Liver (tissue), 3 donors: ENCODE measurements around the gene RASA3.

Experiments
- JUND ChIP-seq, 2 donors: IDR thresholded peaks; 2 replicates each; pipeline ENCODE4 v1.6.1; 2016; ENCODE audit warnings: antibody characterized with exemption in 2 of 2
- TAF1 ChIP-seq: conservative IDR thresholded peaks from 2 replicates; pipeline ENCODE4 v1.6.1; 2016; ENCODE audit warnings: antibody characterized with exemption, mild to moderate bottlenecking
- YY1 ChIP-seq: IDR thresholded peaks from 2 replicates; pipeline ENCODE4 v1.6.1; 2016; ENCODE audit warnings: antibody characterized with exemption, mild to moderate bottlenecking
- TF ChIP-seq, protein P1 (sequence below): IDR thresholded peaks from 2 replicates; pipeline ENCODE4 v1.6.1; 2016; ENCODE audit warnings: antibody characterized with exemption, mild to moderate bottlenecking
- TF ChIP-seq, protein P2 (sequence below): fragments of 150-350 bp; IDR thresholded peaks from 2 replicates; pipeline ENCODE4 v1.5.1; 2017; ENCODE audit warnings: improper control_type of control experiment, low read depth, low read length; ENCODE audit not compliant: missing input control
- donor health status: healthy.
- donor health status: healthy.

DNA sequence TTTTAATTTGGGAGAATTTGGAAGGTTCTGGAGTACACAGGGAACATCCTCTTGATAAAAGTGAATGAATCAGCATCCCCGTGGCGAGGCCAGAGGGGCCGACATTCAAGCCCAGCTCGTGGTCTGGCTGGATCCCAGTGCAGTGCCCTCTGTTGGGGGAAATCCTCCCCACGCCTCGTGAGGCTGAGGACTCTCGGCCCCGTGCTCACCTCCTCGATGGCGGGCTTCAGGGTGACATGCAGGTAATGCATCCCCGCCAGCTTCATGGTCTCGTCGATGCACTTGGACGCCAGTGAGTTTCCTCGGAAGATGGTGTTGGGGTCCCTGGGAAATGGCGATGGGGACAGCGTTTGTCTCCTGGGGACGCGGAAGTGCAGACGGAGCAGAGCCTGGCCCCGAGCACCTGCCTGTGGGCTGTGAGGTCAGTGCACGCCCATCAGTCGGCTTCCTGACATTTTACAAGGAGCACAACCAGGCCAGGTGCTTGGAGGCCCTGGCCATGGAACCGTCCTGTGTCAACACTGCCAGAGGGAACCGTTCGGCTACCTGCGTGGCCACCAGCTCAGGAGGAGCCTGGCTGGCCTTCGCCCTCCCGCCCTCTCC lies 115.3 kb downstream of the RASA3 start:
- TF ChIP-seq, protein P1, sequence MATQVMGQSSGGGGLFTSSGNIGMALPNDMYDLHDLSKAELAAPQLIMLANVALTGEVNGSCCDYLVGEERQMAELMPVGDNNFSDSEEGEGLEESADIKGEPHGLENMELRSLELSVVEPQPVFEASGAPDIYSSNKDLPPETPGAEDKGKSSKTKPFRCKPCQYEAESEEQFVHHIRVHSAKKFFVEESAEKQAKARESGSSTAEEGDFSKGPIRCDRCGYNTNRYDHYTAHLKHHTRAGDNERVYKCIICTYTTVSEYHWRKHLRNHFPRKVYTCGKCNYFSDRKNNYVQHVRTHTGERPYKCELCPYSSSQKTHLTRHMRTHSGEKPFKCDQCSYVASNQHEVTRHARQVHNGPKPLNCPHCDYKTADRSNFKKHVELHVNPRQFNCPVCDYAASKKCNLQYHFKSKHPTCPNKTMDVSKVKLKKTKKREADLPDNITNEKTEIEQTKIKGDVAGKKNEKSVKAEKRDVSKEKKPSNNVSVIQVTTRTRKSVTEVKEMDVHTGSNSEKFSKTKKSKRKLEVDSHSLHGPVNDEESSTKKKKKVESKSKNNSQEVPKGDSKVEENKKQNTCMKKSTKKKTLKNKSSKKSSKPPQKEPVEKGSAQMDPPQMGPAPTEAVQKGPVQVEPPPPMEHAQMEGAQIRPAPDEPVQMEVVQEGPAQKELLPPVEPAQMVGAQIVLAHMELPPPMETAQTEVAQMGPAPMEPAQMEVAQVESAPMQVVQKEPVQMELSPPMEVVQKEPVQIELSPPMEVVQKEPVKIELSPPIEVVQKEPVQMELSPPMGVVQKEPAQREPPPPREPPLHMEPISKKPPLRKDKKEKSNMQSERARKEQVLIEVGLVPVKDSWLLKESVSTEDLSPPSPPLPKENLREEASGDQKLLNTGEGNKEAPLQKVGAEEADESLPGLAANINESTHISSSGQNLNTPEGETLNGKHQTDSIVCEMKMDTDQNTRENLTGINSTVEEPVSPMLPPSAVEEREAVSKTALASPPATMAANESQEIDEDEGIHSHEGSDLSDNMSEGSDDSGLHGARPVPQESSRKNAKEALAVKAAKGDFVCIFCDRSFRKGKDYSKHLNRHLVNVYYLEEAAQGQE = no peak
- TF ChIP-seq YY1 = no peak
- TF ChIP-seq, protein P2, sequence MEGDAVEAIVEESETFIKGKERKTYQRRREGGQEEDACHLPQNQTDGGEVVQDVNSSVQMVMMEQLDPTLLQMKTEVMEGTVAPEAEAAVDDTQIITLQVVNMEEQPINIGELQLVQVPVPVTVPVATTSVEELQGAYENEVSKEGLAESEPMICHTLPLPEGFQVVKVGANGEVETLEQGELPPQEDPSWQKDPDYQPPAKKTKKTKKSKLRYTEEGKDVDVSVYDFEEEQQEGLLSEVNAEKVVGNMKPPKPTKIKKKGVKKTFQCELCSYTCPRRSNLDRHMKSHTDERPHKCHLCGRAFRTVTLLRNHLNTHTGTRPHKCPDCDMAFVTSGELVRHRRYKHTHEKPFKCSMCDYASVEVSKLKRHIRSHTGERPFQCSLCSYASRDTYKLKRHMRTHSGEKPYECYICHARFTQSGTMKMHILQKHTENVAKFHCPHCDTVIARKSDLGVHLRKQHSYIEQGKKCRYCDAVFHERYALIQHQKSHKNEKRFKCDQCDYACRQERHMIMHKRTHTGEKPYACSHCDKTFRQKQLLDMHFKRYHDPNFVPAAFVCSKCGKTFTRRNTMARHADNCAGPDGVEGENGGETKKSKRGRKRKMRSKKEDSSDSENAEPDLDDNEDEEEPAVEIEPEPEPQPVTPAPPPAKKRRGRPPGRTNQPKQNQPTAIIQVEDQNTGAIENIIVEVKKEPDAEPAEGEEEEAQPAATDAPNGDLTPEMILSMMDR = no peak
- TF ChIP-seq TAF1 = no peak
- no peak for TF ChIP-seq JUND (IDR thresholded peaks at IDR 0.05)
